HG02852 (cell line): ENCODE data around the gene SDC3.

Experiments used
- ATAC-seq: cut with Tn5 transposase; IDR thresholded peaks from one replicate; pipeline ENCODE4 v1.9.1; 2021; ENCODE audit warnings: mild to moderate bottlenecking, moderate library complexity; ENCODE audit not compliant: unreplicated experiment

The SDC3 gene

DNA sequence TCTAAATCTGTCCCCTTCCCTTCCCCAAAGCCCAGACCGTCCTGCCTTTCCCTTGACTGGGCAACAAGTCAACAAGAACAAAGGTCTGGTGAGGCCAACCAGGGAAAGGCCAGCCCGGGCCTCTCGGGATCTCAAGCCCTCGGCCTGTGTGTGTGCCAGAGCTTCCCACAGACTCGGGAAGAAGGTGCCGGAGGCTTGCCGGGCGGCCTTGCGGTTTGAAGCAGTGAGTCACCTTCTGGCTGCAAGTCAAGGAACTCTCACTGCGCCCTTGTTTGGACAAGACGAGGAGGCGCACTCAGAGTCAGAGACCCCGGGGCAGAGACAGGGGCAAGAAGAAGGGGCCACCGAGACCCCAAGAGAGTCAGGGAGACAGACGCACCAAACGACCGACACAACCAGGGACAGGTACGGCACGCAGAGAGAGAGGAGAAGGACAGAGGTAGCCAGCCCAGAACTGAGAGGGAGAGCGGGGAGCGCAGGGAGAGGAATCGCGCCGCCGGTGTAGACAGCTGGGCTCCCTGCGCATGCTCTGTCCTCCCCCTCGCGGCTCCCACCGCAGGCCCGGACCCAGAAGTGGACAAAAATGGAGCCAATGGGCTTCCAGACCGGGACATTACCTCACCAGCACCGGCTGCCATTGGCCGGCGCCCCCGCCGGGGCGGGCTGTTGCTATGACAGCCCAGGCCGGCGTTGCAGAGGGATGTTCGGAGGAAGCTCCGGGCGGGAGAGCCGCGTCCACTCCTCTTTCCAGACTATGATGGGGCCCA is 84.4 kb downstream of the SDC3 start:
- peak; percentile 98 for ATAC-seq

DNA sequence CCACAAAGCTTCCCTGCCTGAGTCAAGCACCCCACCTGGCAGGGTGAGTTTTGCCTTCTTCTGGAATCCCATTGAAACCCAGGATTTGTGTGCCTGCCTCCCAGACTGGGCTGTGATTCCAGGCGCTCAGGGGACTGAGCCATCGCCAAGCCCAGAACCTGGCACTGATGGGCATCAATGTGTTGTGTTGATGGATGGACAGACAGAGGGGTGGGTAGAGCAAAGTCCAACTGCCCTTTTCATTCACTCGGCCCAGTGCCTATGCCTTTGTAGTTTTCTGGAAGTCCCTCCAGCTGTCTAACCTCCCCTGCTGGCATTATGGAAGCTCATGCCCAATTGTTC is 85.0 kb downstream of the SDC3 start:
- no peak for ATAC-seq

DNA sequence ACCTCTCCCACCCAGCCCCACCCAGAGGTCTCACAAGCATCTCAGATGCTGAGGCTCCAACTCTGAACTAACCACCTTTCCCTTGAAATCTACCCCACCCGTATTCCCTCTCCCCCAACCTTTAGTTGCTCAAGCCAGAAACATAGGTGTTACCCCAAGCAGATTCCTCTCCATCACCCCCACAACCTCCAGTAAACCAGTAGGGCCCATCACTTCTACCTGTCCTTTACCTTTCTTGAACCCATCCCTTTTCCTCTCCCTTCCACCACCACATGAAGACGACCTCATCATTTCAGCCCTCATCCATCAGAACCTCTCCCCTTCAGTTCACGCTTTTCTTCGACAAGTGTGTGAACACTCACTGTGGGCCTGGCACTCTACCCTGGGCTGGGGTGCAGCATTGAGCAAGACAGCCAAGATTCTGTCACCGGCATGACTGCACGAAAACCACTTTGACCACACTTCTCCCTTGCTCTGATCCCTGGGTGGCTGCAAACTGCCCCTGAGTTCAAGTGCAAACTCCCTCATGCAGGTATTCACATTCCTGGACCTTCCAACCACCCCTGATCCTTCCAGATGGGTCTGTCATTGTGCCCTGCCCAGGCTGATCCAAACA is 85.5 kb downstream of the SDC3 start:
- no peak for ATAC-seq

GRCh38 chr1:30822006-30822405 is 86.6 kb downstream of the SDC3 start:
- no peak for ATAC-seq

DNA sequence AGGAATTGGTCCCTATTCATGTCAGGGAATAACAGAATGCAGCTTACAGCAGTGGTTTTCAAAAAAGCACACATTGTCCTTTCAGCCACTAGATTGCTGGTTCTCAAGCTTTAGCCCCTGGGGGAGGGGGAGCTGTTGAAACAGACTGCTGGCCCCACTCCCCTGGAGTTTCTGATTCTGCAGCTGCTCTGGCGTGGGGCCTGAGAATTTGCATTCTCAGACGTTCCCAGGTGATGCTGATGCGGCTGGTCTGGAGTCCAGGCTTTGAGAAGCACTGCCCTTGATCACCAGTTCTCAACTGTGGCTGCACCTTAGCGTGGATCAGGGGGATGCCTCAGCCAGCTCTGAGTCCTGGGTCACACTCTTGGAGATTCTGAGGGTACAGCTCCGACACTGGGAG is 88.3 kb downstream of the SDC3 start:
- ATAC-seq, result no peak
